Caco-2 (cell line): ENCODE results near the gene CFAP45. TPM values are rescaled to one million over a fixed set of nuclear protein-coding genes. Genes with fewer than 3 reads are reported as not detected.

Experiments
- BruUV-seq: library from RNA; stranded (reverse); fragments of 400-500 nt; replicated peaks from 2 replicates; lab custom pipeline; 2021; lab: Mats Ljungman, UMichigan
- CTCF ChIA-PET: fragments of 300-600 bp; sonication (Branson Sonifier 250); formaldehyde crosslinking; loops from one replicate; lab custom pipeline; 2022; ENCODE audit warnings: antibody characterized with exemption; lab: Charles Lee
- POLR2A ChIA-PET: fragments of 300-600 bp; sonication (Branson Sonifier 250); formaldehyde crosslinking; loops from one replicate; lab custom pipeline; 2022; ENCODE audit warnings: antibody characterized with exemption; lab: Charles Lee
- DNase-seq, 2 experiments: peaks; one replicate each; pipeline versions ENCODE4 v3.0.0 to v3.0.0-alpha.2; 2020 to 2022
- H3K27me3 ChIP-seq: replicated peaks from 2 replicates; pipeline ENCODE4 v1.6.0; 2011; ENCODE audit warnings: low read length; ENCODE audit not compliant: control insufficient read depth, insufficient read depth
- H3K36me3 ChIP-seq: 2 replicates; pipeline ENCODE4 v1.5.1; 2011; ENCODE audit warnings: low read length; ENCODE audit not compliant: control insufficient read depth, insufficient read depth
- H3K4me1 ChIP-seq: fragments of 250-450 bp; sonication (Bioruptor Pico); 2 replicates; pipeline ENCODE4 v1.5.1; 2020; ENCODE audit warnings: mild to moderate bottlenecking
- H3K4me3 ChIP-seq: 2 replicates; pipeline ENCODE4 v1.5.1; 2011; ENCODE audit warnings: low read depth, mild to moderate bottlenecking, control low read depth, low read length
- H3K9me3 ChIP-seq: fragments of 250-450 bp; sonication (Bioruptor Pico); 2 replicates; pipeline ENCODE4 v1.5.1; 2020; ENCODE audit warnings: mild to moderate bottlenecking, moderate library complexity
- H3K27ac Mint-ChIP-seq: one replicate; pipeline ENCODE4 v1.8.0; 2022; ENCODE audit warnings: mixed read lengths; ENCODE audit not compliant: unreplicated experiment
- H3K27me3 Mint-ChIP-seq: one replicate; pipeline ENCODE4 v1.8.0; 2022; ENCODE audit warnings: mixed read lengths; ENCODE audit not compliant: insufficient read depth, unreplicated experiment
- H3K36me3 Mint-ChIP-seq: one replicate; pipeline ENCODE4 v1.8.0; 2022; ENCODE audit warnings: mild to moderate bottlenecking, mixed read lengths; ENCODE audit not compliant: insufficient read depth, unreplicated experiment
- H3K4me1 Mint-ChIP-seq: one replicate; pipeline ENCODE4 v1.8.0; 2022; ENCODE audit warnings: low read depth, mixed read lengths; ENCODE audit not compliant: unreplicated experiment
- H3K4me3 Mint-ChIP-seq: one replicate; pipeline ENCODE4 v1.8.0; 2022; ENCODE audit warnings: mild to moderate bottlenecking, moderate library complexity, mixed read lengths; ENCODE audit not compliant: unreplicated experiment
- H3K9me3 Mint-ChIP-seq: one replicate; pipeline ENCODE4 v1.8.0; 2022; ENCODE audit warnings: mixed read lengths; ENCODE audit not compliant: unreplicated experiment
- CTCF ChIP-seq, 2 experiments: fragments of 200-600 bp in 1 of 2; IDR thresholded peaks; 1 replicate in 1 of 2; 2 replicates in 1 of 2; pipeline versions ENCODE4 v1.5.1 to v1.8.0; 2011 to 2022; ENCODE audit warnings: antibody characterized with exemption in 1 of 2, control low read depth in 1 of 2, inconsistent platforms in 1 of 2, low read depth in 1 of 2, low read length in 1 of 2, mild to moderate bottlenecking in 1 of 2, moderate library complexity in 1 of 2; ENCODE audit not compliant: insufficient read depth in 1 of 2, severe bottlenecking in 1 of 2, unreplicated experiment in 1 of 2
- intact Hi-C: fragments of 100-400 bp; cut with micrococcal nuclease; formaldehyde crosslinking; loops from one replicate; pipeline ENCODE4 v1.10.0; 2022; ENCODE audit not compliant: unreplicated experiment
- total RNA-seq: library from RNA; stranded (reverse); gene quantifications from 2 replicates; pipeline ENCODE4 v1.2.3, GENCODE V29; 2022

CFAP45 gene
- total RNA-seq, 1 experiment from 2014 or later = 1.1 TPM

DNA sequence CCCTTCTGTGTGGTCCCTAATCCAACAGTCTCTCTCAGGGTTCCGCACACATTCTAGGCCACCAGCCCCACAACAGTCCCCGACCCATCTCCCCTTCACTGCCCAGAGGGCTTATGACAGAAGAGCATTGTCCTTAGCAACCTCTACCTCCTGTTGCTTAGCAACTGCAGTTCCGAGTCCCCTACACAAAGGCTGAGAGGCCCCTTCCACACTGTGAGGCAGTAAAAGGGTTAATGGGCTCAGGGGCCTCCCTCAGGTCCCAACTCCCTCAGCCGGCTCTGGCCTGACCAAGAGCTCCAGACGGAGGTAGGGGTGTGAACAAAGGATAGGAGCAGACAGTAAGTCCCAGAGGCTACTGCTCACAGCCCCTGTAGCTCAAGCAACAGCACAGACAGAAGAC, 41.2 kb upstream of the CFAP45 start:
- Mint-ChIP-seq H3K27me3 (no peaks in the 10 kb centered on the region), H3K9me3 (no peaks in the 10 kb centered on the region), H3K4me1 (peaks cover 66% of the 10 kb centered on the region), H3K4me3 (no peak overlapping the region), H3K27ac (peak overlapping the region; percentile 73), H3K36me3 (peaks cover 15% of the 10 kb centered on the region)
- intact Hi-C loops = no loop called here
- Histone ChIP-seq H3K4me1 (peaks cover 67% of the 10 kb centered on the region), H3K27me3 (no peaks in the 10 kb centered on the region), H3K36me3 (no peaks in the 10 kb centered on the region; the same call in 1 of the 2 replicates), H3K9me3 (no peaks in the 10 kb centered on the region), H3K4me3 (no peak overlapping the region)
- DNase-seq = no peak
- CTCF ChIA-PET = interaction anchor here (10.1 kb wide), 1 partner anchor 65 kb away, joined by 129 read pairs; no protein-coding TSS in a partner anchor
- no peak for TF ChIP-seq CTCF (IDR thresholded peaks at IDR 0.05; ENCODE audit: insufficient read depth in 1 of 2, low read depth in 1 of 2, low read length in 1 of 2, severe bottlenecking in 1 of 2, unreplicated experiment in 1 of 2)
- BruUV-seq = no TSS peak
- POLR2A ChIA-PET = no interaction called here

DNA sequence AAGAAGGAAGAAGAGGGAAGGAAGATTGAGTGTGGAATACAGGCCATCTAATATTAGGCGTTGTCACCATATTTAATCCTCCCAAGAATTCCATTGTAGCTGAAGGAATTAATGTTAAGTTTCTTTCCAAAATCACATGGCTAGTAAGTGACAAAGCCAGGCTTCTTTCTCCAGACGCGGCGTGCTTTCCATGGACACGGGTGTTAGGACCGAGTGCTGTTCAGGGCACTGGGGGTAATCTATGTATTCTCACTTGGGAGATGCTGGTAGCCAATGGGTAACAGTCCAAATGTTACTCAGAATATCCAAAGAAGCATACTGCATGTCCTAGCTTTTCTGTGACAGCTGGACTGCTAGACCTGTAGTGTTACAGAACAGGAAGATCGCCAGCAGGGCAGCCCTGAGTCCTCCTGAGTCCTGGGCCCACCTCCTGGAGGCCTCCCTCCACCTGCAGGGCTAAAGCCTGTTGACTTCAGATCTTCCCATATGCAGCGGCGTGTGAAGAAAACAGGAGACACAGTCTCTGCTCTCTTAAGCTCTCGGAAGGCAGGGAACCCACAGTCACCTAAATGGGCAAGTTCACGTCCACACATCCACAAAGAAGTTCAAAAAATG, 40.1 kb upstream of the CFAP45 start:
- H3K4me1 ChIP-seq = peaks cover 68% of the 10 kb centered on the region
- no peaks in the 10 kb centered on the region for H3K27me3 ChIP-seq
- H3K36me3 Mint-ChIP-seq = peaks cover 15% of the 10 kb centered on the region
- H3K27me3 Mint-ChIP-seq = no peaks in the 10 kb centered on the region
- H3K9me3 ChIP-seq = no peaks in the 10 kb centered on the region
- peaks cover 60% of the 10 kb centered on the region for H3K4me1 Mint-ChIP-seq
- peaks cover 2% of the 10 kb centered on the region; the same call in 1 of the 2 replicates for H3K36me3 ChIP-seq
- CTCF ChIA-PET = interaction anchor here (0.7 to 10.1 kb wide), 6 partner anchors 17 to 159 kb away, joined by 3 to 129 read pairs (median 4); partner anchors contain the start of gene DUSP23
- DNase-seq = peak in 1 of 2 experiments; percentile 37
- no TSS peak for BruUV-seq
- no peaks in the 10 kb centered on the region for H3K9me3 Mint-ChIP-seq
- H3K4me3 ChIP-seq = no peak overlapping the region
- POLR2A ChIA-PET = interaction anchor here (1.0 kb wide), 1 partner anchor 18 kb away, joined by 3 read pairs; no protein-coding TSS in a partner anchor
- H3K27ac Mint-ChIP-seq = peak overlapping the region; percentile 73
- H3K4me3 Mint-ChIP-seq = peak overlapping the region; percentile 53
- no peak for TF ChIP-seq CTCF (IDR thresholded peaks at IDR 0.05; ENCODE audit: insufficient read depth in 1 of 2, low read depth in 1 of 2, low read length in 1 of 2, severe bottlenecking in 1 of 2, unreplicated experiment in 1 of 2)
- intact Hi-C loops = no loop called here

GRCh38 chr1:159939678-159940002, 39.7 kb upstream of the CFAP45 start:
- H3K4me1 Mint-ChIP-seq = peaks cover 55% of the 10 kb centered on the region
- H3K36me3 Mint-ChIP-seq = peaks cover 15% of the 10 kb centered on the region
- no peaks in the 10 kb centered on the region for H3K9me3 Mint-ChIP-seq
- no peaks in the 10 kb centered on the region for H3K27me3 Mint-ChIP-seq
- intact Hi-C loops = loop anchor here (1.0 to 10.0 kb wide), 3 partner anchors 19 to 145 kb away; partner anchors contain the start of gene KCNJ9
- ChIA-PET CTCF (interaction anchor here (0.7 to 10.1 kb wide), 6 partner anchors 18 to 159 kb away, joined by 3 to 129 read pairs (median 4); partner anchors contain the start of gene DUSP23), POLR2A (interaction anchor here (1.0 kb wide), 1 partner anchor 19 kb away, joined by 3 read pairs; no protein-coding TSS in a partner anchor)
- no peaks in the 10 kb centered on the region for H3K9me3 ChIP-seq
- H3K27me3 ChIP-seq = no peaks in the 10 kb centered on the region
- peak overlapping the region; percentile 73 for H3K27ac Mint-ChIP-seq
- DNase-seq = peak; percentile 66 to 72
- H3K4me1 ChIP-seq = peaks cover 63% of the 10 kb centered on the region
- H3K36me3 ChIP-seq = peaks cover 2% of the 10 kb centered on the region; the same call in 1 of the 2 replicates
- no peak for TF ChIP-seq CTCF (IDR thresholded peaks at IDR 0.05; ENCODE audit: insufficient read depth in 1 of 2, low read depth in 1 of 2, low read length in 1 of 2, severe bottlenecking in 1 of 2, unreplicated experiment in 1 of 2)
- H3K4me3 Mint-ChIP-seq = peak overlapping the region; percentile 53
- no TSS peak for BruUV-seq
- no peak overlapping the region for H3K4me3 ChIP-seq
